Amniotic epithelial cell (primary cell): ENCODE data around the gene MFSD6L.
"Not testable (repeated sequence)": the region's sequence is repeated elsewhere in the genome, so short reads cannot be mapped to it uniquely, and the experiment has no call there.

ENCODE experiments used
- DNase-seq: peaks from one replicate; pipeline ENCODE4 v3.0.0-alpha.2; 2010; ENCODE audit warnings: low read depth

MFSD6L gene

GRCh38 chr17:8825802-8826201 is 26.6 kb upstream of the MFSD6L start:
- no peak for DNase-seq

GRCh38 chr17:8823279-8823678 is 24.1 kb upstream of the MFSD6L start:
- DNase-seq, result no peak

GRCh38 chr17:8822401-8823035 is 23.4 kb upstream of the MFSD6L start:
- DNase-seq, result no peak

- DNase-seq, result no peak
Measured at GRCh38 chr17:8821446-8822105, 22.4 kb upstream of the MFSD6L start.

GRCh38 chr17:8820311-8821010 is 21.3 kb upstream of the MFSD6L start:
- no peak for DNase-seq

- no peak for DNase-seq
Measured at GRCh38 chr17:8818654-8819330, 19.6 kb upstream of the MFSD6L start.

GRCh38 chr17:8818047-8818446 is 18.9 kb upstream of the MFSD6L start:
- DNase-seq, result no peak

GRCh38 chr17:8806926-8807550 is 7.9 kb upstream of the MFSD6L start:
- DNase-seq, result peak; percentile 53

GRCh38 chr17:8806253-8806925 is 7.2 kb upstream of the MFSD6L start:
- DNase-seq, result no peak

- not testable (repeated sequence) for DNase-seq
Measured at GRCh38 chr17:8805396-8805795, 6.2 kb upstream of the MFSD6L start.

- no peak for DNase-seq
Measured at GRCh38 chr17:8803531-8804420, 4.6 kb upstream of the MFSD6L start.

GRCh38 chr17:8801135-8801840 is 2.1 kb upstream of the MFSD6L start:
- DNase-seq, result no peak

- no peak for DNase-seq
Measured at GRCh38 chr17:8800656-8801055, 1.5 kb upstream of the MFSD6L start.

GRCh38 chr17:8799570-8800212 is 526 bp upstream of the MFSD6L start:
- DNase-seq, result peak; percentile 13

GRCh38 chr17:8798176-8798845 is 854 bp downstream of the MFSD6L start:
- no peak for DNase-seq

GRCh38 chr17:8797621-8798175 is 1.5 kb downstream of the MFSD6L start:
- no peak for DNase-seq

- DNase-seq, result no peak
Measured at GRCh38 chr17:8794636-8795035, 4.5 kb downstream of the MFSD6L start.

- no peak for DNase-seq
Measured at GRCh38 chr17:8793649-8794048, 5.5 kb downstream of the MFSD6L start.

- no peak for DNase-seq
Measured at GRCh38 chr17:8792646-8793045, 6.5 kb downstream of the MFSD6L start.
